H9 (cell line): Measurements from ENCODE around the gene CCNF. TPM values are rescaled to one million over a fixed set of nuclear protein-coding genes. Genes with fewer than 3 reads are reported as not detected.

Experiments
- DNase-seq: peaks from one replicate; pipeline ENCODE4 v3.0.0-alpha.2; 2017
- H2AFZ ChIP-seq: one replicate; pipeline ENCODE4 v1.6.1; 2013; ENCODE audit warnings: mild to moderate bottlenecking, low read length, control low read depth, moderate library complexity
- H2AK5ac ChIP-seq: 2 replicates; pipeline ENCODE4 v1.6.1; 2013; ENCODE audit warnings: low read length, control low read depth, mixed read lengths; ENCODE audit not compliant: insufficient read length
- H2BK120ac ChIP-seq: one replicate; pipeline ENCODE4 v1.6.1; 2013; ENCODE audit warnings: low read depth, mild to moderate bottlenecking, low read length, control low read depth, inconsistent platforms; ENCODE audit not compliant: poor library complexity, severe bottlenecking
- H2BK12ac ChIP-seq: 2 replicates; pipeline ENCODE4 v1.6.1; 2013; ENCODE audit warnings: low read length, control low read depth, mixed read lengths, low read depth; ENCODE audit not compliant: insufficient read length
- H2BK15ac ChIP-seq: 2 replicates; pipeline ENCODE4 v1.6.1; 2013; ENCODE audit warnings: low read depth, low read length, control low read depth
- H2BK20ac ChIP-seq: one replicate; pipeline ENCODE4 v1.6.1; 2013; ENCODE audit warnings: low read depth, mild to moderate bottlenecking, low read length, control low read depth, inconsistent platforms; ENCODE audit not compliant: poor library complexity, severe bottlenecking
- H2BK5ac ChIP-seq: 2 replicates; pipeline ENCODE4 v1.6.1; 2013; ENCODE audit warnings: low read length, control low read depth, mixed read lengths; ENCODE audit not compliant: insufficient read length
- H3K14ac ChIP-seq: 2 replicates; pipeline ENCODE4 v1.6.1; 2013; ENCODE audit warnings: low read length, control low read depth; ENCODE audit not compliant: insufficient read depth
- H3K18ac ChIP-seq: 2 replicates; pipeline ENCODE4 v1.6.1; 2013; ENCODE audit warnings: low read depth, mild to moderate bottlenecking, mixed read lengths, low read length, control low read depth; ENCODE audit not compliant: insufficient read length
- H3K23ac ChIP-seq: 2 replicates; pipeline ENCODE4 v1.6.1; 2013; ENCODE audit warnings: low read length, control low read depth, mixed read lengths, low read depth; ENCODE audit not compliant: insufficient read length
- H3K23me2 ChIP-seq: 2 replicates; pipeline ENCODE4 v1.6.1; 2013; ENCODE audit warnings: low read depth, mild to moderate bottlenecking, mixed read lengths, low read length, control low read depth; ENCODE audit not compliant: insufficient read length, poor library complexity, severe bottlenecking
- H3K27ac ChIP-seq: 2 replicates; pipeline ENCODE4 v1.5.1; 2013; ENCODE audit warnings: low read length, control low read depth, mixed read lengths, low read depth; ENCODE audit not compliant: insufficient read length
- H3K27me3 ChIP-seq: 2 replicates; pipeline ENCODE4 v1.6.1; 2013; ENCODE audit warnings: low read length, control low read depth, inconsistent platforms; ENCODE audit not compliant: insufficient read depth
- H3K4ac ChIP-seq: 2 replicates; pipeline ENCODE4 v1.6.1; 2013; ENCODE audit warnings: low read depth, mild to moderate bottlenecking, control low read depth, inconsistent platforms, low read length, moderate library complexity
- H3K4me1 ChIP-seq: 2 replicates; pipeline ENCODE4 v1.6.1; 2013; ENCODE audit warnings: low read length, control low read depth, inconsistent platforms; ENCODE audit not compliant: insufficient read depth
- H3K4me2 ChIP-seq: 2 replicates; pipeline ENCODE4 v1.6.1; 2013; ENCODE audit warnings: low read length, control low read depth, mixed read lengths; ENCODE audit not compliant: insufficient read length, insufficient read depth
- H3K56ac ChIP-seq: 2 replicates; pipeline ENCODE4 v1.6.1; 2013; ENCODE audit warnings: low read depth, mild to moderate bottlenecking, mixed read lengths, low read length, control low read depth; ENCODE audit not compliant: insufficient read length
- H3K79me1 ChIP-seq: 2 replicates; pipeline ENCODE4 v1.6.1; 2013; ENCODE audit warnings: low read depth, mild to moderate bottlenecking, moderate library complexity, low read length, control low read depth, inconsistent platforms; ENCODE audit not compliant: insufficient read depth, poor library complexity, severe bottlenecking
- H3K79me2 ChIP-seq: 2 replicates; pipeline ENCODE4 v1.6.1; 2013; ENCODE audit warnings: low read length, control low read depth, inconsistent platforms; ENCODE audit not compliant: insufficient read depth
- H3K9ac ChIP-seq: 2 replicates; pipeline ENCODE4 v1.6.1; 2013; ENCODE audit warnings: low read length, control low read depth, mixed read lengths; ENCODE audit not compliant: insufficient read length; ENCODE audit errors: extremely low read depth
- H3K9me3 ChIP-seq: one replicate; pipeline ENCODE4 v1.6.1; 2013; ENCODE audit warnings: low read depth, low read length, inconsistent platforms; ENCODE audit not compliant: control insufficient read depth
- H3T11ph ChIP-seq: one replicate; pipeline ENCODE4 v1.6.1; 2013; ENCODE audit warnings: mild to moderate bottlenecking, low read length, control low read depth, inconsistent platforms
- H4K20me1 ChIP-seq: one replicate; pipeline ENCODE4 v1.6.1; 2013; ENCODE audit not compliant: control insufficient read depth, insufficient read length, insufficient read depth
- H4K5ac ChIP-seq: 2 replicates; pipeline ENCODE4 v1.6.1; 2013; ENCODE audit warnings: low read depth, mild to moderate bottlenecking, mixed read lengths, low read length, control low read depth; ENCODE audit not compliant: insufficient read length
- H4K8ac ChIP-seq: replicated peaks from 2 replicates; pipeline ENCODE4 v1.6.1; 2013; ENCODE audit warnings: low read length, control low read depth, mixed read lengths, low read depth; ENCODE audit not compliant: insufficient read length
- H4K91ac ChIP-seq: 2 replicates; pipeline ENCODE4 v1.6.1; 2013; ENCODE audit warnings: low read depth, mild to moderate bottlenecking, moderate library complexity, mixed read lengths, low read length, control low read depth; ENCODE audit not compliant: insufficient read length
- H3K27ac Mint-ChIP-seq, 3 experiments: 2 replicates in 2 of 3; 3 replicates in 1 of 3; pipeline ENCODE4 v1.8.0; 2020 to 2021; ENCODE audit warnings: mixed read lengths in 3 of 3, mild to moderate bottlenecking in 1 of 3, moderate library complexity in 1 of 3
- H3K27me3 Mint-ChIP-seq: 2 replicates; pipeline ENCODE4 v1.8.0; 2021; ENCODE audit warnings: low read depth, mild to moderate bottlenecking, moderate library complexity, mixed read lengths
- H3K36me3 Mint-ChIP-seq, 3 experiments: 2 replicates in 2 of 3; 3 replicates in 1 of 3; pipeline ENCODE4 v1.8.0; 2020 to 2021; ENCODE audit warnings: low read depth in 3 of 3, mixed read lengths in 3 of 3; ENCODE audit not compliant: insufficient read depth in 1 of 3
- H3K4me1 Mint-ChIP-seq, 2 experiments: 2 replicates each; pipeline ENCODE4 v1.8.0; 2020; ENCODE audit warnings: mixed read lengths in 2 of 2
- H3K4me3 Mint-ChIP-seq, 2 experiments: 2 replicates in 1 of 2; 3 replicates in 1 of 2; pipeline ENCODE4 v1.8.0; 2020 to 2021; ENCODE audit warnings: mild to moderate bottlenecking in 2 of 2, mixed read lengths in 2 of 2, moderate library complexity in 1 of 2
- H3K9me3 Mint-ChIP-seq, 2 experiments: 2 replicates in 1 of 2; 3 replicates in 1 of 2; pipeline ENCODE4 v1.8.0; 2020; ENCODE audit warnings: mild to moderate bottlenecking in 2 of 2, mixed read lengths in 2 of 2, moderate library complexity in 1 of 2
- WGBS: extraction: QIAGEN DNeasy Blood & Tissue Kit; methylation state at CpG from one replicate; pipeline ENCODE4 v1.1.7; 2013; ENCODE audit warnings: missing lambda C conversion rate, low lambda C conversion rate, mixed read lengths; ENCODE audit not compliant: insufficient read length; ENCODE audit errors: extremely low coverage; 5-methylcytosine and 5-hydroxymethylcytosine counted together
- total RNA-seq: library from RNA; stranded (reverse); gene quantifications from 2 replicates; pipeline ENCODE4 v1.2.1, GENCODE V29; 2021
- TF ChIP-seq, protein P1 (sequence below): fragments of 200-600 bp; sonication (generic); conservative IDR thresholded peaks from 3 replicates; pipeline ENCODE4 v1.8.0; 2021; ENCODE audit warnings: antibody characterized with exemption, mild to moderate bottlenecking

CCNF gene
- total RNA-seq, 1 experiment from 2014 or later, result 61.6 TPM

DNA sequence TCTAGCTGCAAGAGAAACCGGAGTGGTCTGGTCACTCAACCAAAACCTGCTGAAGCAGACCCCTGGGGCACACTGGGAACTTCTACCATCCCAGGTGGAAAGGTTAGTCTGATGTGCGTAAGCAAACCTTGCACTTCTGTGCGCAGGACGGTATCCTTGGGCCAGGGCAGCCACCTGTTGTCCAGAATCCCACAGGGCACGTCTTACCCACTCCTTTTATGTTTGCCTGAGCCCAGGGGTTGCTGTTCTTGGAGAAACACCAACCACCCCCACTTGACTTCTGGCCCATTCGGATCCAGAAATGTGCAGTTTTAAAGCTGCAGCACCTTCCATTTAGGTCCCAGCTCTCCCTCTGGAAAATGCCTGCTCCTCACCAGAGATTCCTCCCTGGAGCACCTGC is 64.4 kb downstream of the CCNF start:
- no peak overlapping the region for H3K4me2 ChIP-seq
- no peak for DNase-seq
- no peak overlapping the region for H2BK15ac ChIP-seq
- H2BK5ac ChIP-seq, result no peak overlapping the region
- H3K4me1 ChIP-seq, result no peaks in the 10 kb centered on the region
- no peak overlapping the region; a peak in 1 of 7 replicates for H3K27ac Mint-ChIP-seq
- H4K5ac ChIP-seq, result no peak overlapping the region
- no peak overlapping the region for H2AK5ac ChIP-seq
- H3K9me3 ChIP-seq, result no peaks in the 10 kb centered on the region
- H2BK20ac ChIP-seq, result no peak overlapping the region
- H3K23ac ChIP-seq, result no peak overlapping the region
- no peaks in the 10 kb centered on the region for H3K79me1 ChIP-seq
- no peak overlapping the region for H4K8ac ChIP-seq
- H3K56ac ChIP-seq, result no peak overlapping the region
- no peak overlapping the region for H2BK120ac ChIP-seq
- H3K9ac ChIP-seq, result no peak overlapping the region
- H4K20me1 ChIP-seq, result no peaks in the 10 kb centered on the region
- H3K18ac ChIP-seq, result no peak overlapping the region
- no peak overlapping the region for H3K14ac ChIP-seq
- H3K4me3 Mint-ChIP-seq, result no peak overlapping the region
- no peaks in the 10 kb centered on the region for H3K23me2 ChIP-seq
- peaks cover 0 to 18% (median 4%) of the 10 kb centered on the region in 3 experiments; a peak in 4 of 7 replicates for H3K36me3 Mint-ChIP-seq
- no peaks in the 10 kb centered on the region for H3K27me3 Mint-ChIP-seq
- H3T11ph ChIP-seq, result no peak overlapping the region
- H2BK12ac ChIP-seq, result no peak overlapping the region
- no peak overlapping the region for H4K91ac ChIP-seq
- H3K4ac ChIP-seq, result no peak overlapping the region
- no peak overlapping the region for H2AFZ ChIP-seq
- no peaks in the 10 kb centered on the region for H3K9me3 Mint-ChIP-seq
- H3K79me2 ChIP-seq, result no peaks in the 10 kb centered on the region
- H3K4me1 Mint-ChIP-seq, result no peaks in the 10 kb centered on the region
- no peaks in the 10 kb centered on the region for H3K27me3 ChIP-seq
- TF ChIP-seq, protein P1, sequence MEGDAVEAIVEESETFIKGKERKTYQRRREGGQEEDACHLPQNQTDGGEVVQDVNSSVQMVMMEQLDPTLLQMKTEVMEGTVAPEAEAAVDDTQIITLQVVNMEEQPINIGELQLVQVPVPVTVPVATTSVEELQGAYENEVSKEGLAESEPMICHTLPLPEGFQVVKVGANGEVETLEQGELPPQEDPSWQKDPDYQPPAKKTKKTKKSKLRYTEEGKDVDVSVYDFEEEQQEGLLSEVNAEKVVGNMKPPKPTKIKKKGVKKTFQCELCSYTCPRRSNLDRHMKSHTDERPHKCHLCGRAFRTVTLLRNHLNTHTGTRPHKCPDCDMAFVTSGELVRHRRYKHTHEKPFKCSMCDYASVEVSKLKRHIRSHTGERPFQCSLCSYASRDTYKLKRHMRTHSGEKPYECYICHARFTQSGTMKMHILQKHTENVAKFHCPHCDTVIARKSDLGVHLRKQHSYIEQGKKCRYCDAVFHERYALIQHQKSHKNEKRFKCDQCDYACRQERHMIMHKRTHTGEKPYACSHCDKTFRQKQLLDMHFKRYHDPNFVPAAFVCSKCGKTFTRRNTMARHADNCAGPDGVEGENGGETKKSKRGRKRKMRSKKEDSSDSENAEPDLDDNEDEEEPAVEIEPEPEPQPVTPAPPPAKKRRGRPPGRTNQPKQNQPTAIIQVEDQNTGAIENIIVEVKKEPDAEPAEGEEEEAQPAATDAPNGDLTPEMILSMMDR, result no peak
- WGBS, result no CpG with 5 or more reads among the region's 6 CpGs
- no peak overlapping the region for H3K27ac ChIP-seq
